Pericardium fibroblast (primary cell): Measurements from ENCODE around the gene DNM3. TPM values are rescaled to one million over a fixed set of nuclear protein-coding genes. Genes with fewer than 3 reads are reported as not detected.

ENCODE experiments used
- total RNA-seq: library from RNA; depleted of rRNA; stranded (reverse); fragments of >200 nt; gene quantifications from 2 replicates; pipeline ENCODE4 v1.2.3, GENCODE V29; 2015

DNM3 gene
- under 0.01 and 0.43 TPM in 2 replicates for total RNA-seq

GRCh38 chr1:171841050-171841910 lies at the start of gene DNM3:
Gene DNM3 (plus strand): TSS chr1:171841498. CDS start chr1:171841657, 159 bp downstream.

GRCh38 chr1:172420385-172420784 lies 579.1 kb downstream of the DNM3 start, which contains the start of gene C1orf105:
Gene C1orf105 (plus strand): TSS chr1:172420685. CDS start chr1:172420886, 201 bp downstream.

GRCh38 chr1:172443666-172444453 lies 602.6 kb downstream of the DNM3 start, which contains the start of gene PIGC:
Gene PIGC (minus strand): TSS chr1:172444069. CDS start chr1:172442622, 1,447 bp downstream.

Other genes with a start within 250 kb of the DNM3 start
- not detected in 2 replicates for gene MYOCOS, start 219.3 kb upstream of the DNM3 start, total RNA-seq
- gene MYOC, start 188.8 kb upstream of the DNM3 start, total RNA-seq: 0.82 TPM in 1 of 2 replicates, not detected in the other
- gene VAMP4, start 99.4 kb upstream of the DNM3 start, total RNA-seq: 4.8 and 6.7 TPM in 2 replicates
- gene METTL13, start 59.8 kb upstream of the DNM3 start, total RNA-seq: 16.9 and 20.5 TPM in 2 replicates